Erythroblast (primary cell): ENCODE results near the gene RAB3GAP1.

Source experiments
- GATA1 ChIP-seq: IDR thresholded peaks from 2 replicates; pipeline ENCODE4 v1.6.1; 2011; ENCODE audit warnings: low read depth, mild to moderate bottlenecking, control low read depth, low read length, moderate library complexity
- POLR2A ChIP-seq: IDR thresholded peaks from 2 replicates; pipeline ENCODE4 v1.6.1; 2011; ENCODE audit warnings: mild to moderate bottlenecking, low read length

DNA sequence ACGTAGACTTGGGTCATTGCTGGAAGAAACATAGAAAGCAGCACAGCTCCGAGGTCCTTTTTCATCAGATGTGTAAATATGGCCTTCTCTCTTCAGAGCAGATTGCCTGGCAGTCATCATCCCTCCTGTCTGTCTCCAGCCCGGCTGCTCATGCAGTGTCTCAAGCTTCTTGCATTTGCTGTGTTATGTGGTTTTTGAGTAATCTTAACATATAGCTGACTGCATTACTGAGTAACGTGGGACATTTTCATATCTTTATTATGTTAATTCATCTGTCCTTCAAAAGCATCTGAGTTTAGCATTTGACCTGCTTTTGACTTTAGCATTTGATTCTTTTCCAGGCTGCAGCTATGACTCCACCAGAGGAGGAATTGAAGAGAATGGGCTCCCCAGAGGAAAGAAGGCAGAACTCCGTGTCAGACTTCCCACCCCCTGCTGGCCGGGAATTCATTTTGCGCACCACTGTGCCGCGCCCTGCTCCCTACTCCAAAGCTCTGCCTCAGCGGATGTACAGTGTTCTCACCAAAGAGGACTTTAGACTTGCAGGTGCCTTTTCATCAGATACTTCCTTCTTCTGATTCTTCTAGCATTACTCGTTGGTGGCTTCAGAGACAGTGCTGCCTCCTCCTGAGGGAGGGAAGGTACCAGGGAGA is 116.2 kb downstream of the RAB3GAP1 start:
- no peak for TF ChIP-seq POLR2A
- no peak for TF ChIP-seq GATA1
